ENCODE measurements around the gene ITGB1BP1. TPM values are rescaled to one million over a fixed set of nuclear protein-coding genes. Genes with fewer than 3 reads are reported as not detected.

ITGB1BP1 gene
- total RNA-seq, 4 donors from 2014 or later, result 92.2 to 183 (median 143) TPM

- no peak for DNase-seq (ENCODE audit: low spot score)
- TF ChIP-seq CTCF (IDR thresholded peaks at IDR 0.05), result no peak
- no peak for ATAC-seq (ENCODE audit: low FRiP score)
Measured at GRCh38 chr2:9418746-9419145, 4.6 kb downstream of the ITGB1BP1 start.

DNA sequence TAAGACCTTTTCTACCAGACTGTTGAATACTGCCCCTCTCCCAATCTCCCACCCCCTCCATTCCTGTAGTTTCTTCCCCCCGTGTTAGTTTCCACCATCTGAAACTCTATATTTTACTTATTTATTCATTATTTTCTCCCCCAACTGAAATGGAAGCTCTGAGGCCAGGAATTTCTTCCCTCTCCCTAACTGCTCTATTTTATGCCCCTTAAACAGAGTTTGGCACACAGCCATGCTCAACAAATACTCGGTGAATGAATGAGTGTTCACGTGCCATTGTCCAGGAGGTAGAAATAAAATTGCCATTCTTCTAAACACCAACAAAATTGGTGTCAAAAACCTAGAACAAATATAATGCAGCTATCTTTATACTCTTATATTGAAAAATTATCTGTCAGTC, 5.6 kb downstream of the ITGB1BP1 start:
- TF ChIP-seq CTCF (IDR thresholded peaks at IDR 0.05), result no peak
- DNase-seq (ENCODE audit: low spot score) (no peak), ATAC-seq (ENCODE audit: low FRiP score) (no peak)

DNA sequence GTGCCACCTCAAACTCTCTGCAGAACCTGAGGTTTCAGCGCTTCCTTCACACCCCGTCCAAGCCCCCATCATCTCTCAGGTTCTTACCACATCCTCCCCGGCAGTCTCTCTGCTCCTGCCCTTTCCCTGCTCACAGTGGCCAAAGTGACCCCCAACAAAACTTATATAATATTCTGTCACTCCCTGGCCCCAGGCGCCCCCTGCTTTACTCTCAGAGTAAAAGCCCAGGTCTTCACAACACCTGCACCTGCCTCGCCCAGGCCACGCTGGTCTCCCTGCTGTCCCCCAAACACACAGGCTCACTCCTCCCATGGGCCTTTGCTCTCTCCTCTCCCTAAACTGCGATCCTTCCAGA, 6.4 kb downstream of the ITGB1BP1 start:
- ATAC-seq (ENCODE audit: low FRiP score) (no peak), DNase-seq (ENCODE audit: low spot score) (no peak)
- no peak for TF ChIP-seq CTCF (IDR thresholded peaks at IDR 0.05)

GRCh38 chr2:9416267-9416961, 6.9 kb downstream of the ITGB1BP1 start:
- DNase-seq (ENCODE audit: low spot score), result no peak
- ATAC-seq (ENCODE audit: low FRiP score), result no peak
- no peak for TF ChIP-seq CTCF (IDR thresholded peaks at IDR 0.05)

DNA sequence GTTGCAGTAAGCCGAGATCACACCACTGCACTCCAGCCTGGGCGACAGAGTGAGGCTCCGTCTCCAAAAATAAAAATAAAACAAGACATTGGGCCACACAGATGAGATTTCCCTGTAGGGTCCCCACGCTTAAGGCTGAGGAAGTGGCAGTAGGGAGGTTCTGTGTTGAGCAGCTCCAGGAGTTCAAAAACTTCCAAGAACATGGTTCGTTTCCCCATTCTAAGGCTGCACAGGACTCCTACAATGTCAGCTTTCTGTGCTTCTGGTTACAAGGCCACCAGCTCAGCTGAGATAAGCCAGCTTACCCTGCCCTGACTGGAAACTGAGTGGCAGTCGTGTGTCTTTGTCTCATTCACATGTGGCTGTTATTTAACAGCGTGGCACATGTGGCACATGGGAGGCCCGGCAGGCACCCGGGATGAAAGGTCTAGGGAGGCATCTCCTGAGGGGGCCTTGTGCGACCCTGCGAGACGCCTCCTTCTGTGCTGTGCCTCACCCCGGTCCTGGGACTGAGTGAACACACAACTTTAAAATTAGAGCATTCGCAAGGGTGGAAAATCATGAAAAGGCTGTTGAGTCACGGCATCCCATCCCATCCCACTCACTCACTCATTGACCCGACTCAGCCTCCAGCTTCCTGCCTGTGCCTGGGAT, 7.7 kb downstream of the ITGB1BP1 start:
- ATAC-seq (ENCODE audit: low FRiP score), result peak; percentile 37

GRCh38 chr2:9412781-9413180, 10.5 kb downstream of the ITGB1BP1 start:
- ATAC-seq (ENCODE audit: low FRiP score), result no peak
- no peak for TF ChIP-seq CTCF (IDR thresholded peaks at IDR 0.05)
- DNase-seq (ENCODE audit: low spot score), result no peak

More for the DNA sequence above, 7.7 kb downstream of the ITGB1BP1 start:
- no peak for TF ChIP-seq CTCF (IDR thresholded peaks at IDR 0.05)
- no peak for DNase-seq (ENCODE audit: low spot score)

DNA sequence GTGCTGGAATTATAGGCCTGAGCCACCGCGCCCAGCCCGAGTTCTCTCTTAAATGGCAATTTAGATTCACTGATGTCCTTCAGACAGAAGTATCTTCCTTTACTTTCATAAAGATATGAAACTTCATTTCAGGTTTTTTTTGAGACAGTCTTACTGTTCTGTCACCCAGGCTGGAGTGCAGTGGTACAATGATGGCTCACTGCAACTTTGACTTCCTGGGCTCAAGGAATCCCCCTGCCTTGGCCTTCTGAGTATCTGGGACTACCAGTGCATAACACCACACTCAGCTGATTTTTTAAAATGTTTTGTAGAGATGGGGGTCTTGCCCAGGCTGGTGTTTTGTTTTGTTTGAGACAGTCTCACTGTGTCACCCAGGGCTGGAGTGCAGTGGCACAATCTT, 13.2 kb downstream of the ITGB1BP1 start:
- no peak for ATAC-seq (ENCODE audit: low FRiP score)
- no peak for DNase-seq (ENCODE audit: low spot score)
- TF ChIP-seq CTCF (IDR thresholded peaks at IDR 0.05), result no peak
